ENCODE results near the gene SH3PXD2B. TPM values are rescaled to one million over a fixed set of nuclear protein-coding genes. Genes with fewer than 3 reads are reported as not detected.
A peak's percentile ranks its signal among the peaks of the same experiment; 100 is the strongest.

SH3PXD2B gene
- total and polyA plus RNA-seq, 2 of the 13 experiments (the other 11 are each of a cell fraction or from before 2014, with no cell fraction given), result 3.4 to 4.6 TPM

- TF ChIP-seq FOXA1 (IDR thresholded peaks at IDR 0.05) (no peak), FOXA1 (CRISPR knock-in tag; IDR thresholded peaks at IDR 0.05) (no peak), NFE2L2 (IDR thresholded peaks at IDR 0.05; ENCODE audit: low read length) (no peak), RFXANK (CRISPR knock-in tag; IDR thresholded peaks at IDR 0.05) (no peak), KDM6A (CRISPR knock-in tag; IDR thresholded peaks at IDR 0.05; ENCODE audit: low read depth) (no peak), ZNF207 (IDR thresholded peaks at IDR 0.05; ENCODE audit: borderline replicate concordance) (no peak), HDAC2 (CRISPR knock-in tag; IDR thresholded peaks at IDR 0.05) (peak; percentile 57), NFE2 (CRISPR knock-in tag; IDR thresholded peaks at IDR 0.05) (no peak), ZNF496 (CRISPR knock-in tag; IDR thresholded peaks at IDR 0.05; ENCODE audit: insufficient replicate concordance) (no peak), ZNF672 (CRISPR knock-in tag; IDR thresholded peaks at IDR 0.05) (no peak), ZNF615 (CRISPR knock-in tag; IDR thresholded peaks at IDR 0.05; ENCODE audit: borderline replicate concordance) (no peak), ZBTB44 (CRISPR knock-in tag; IDR thresholded peaks at IDR 0.05) (no peak), ZNF350 (CRISPR knock-in tag; IDR thresholded peaks at IDR 0.05; ENCODE audit: borderline replicate concordance, low read depth) (no peak), FOXJ3 (CRISPR knock-in tag; IDR thresholded peaks at IDR 0.05; ENCODE audit: borderline replicate concordance) (no peak), SAP130 (CRISPR knock-in tag; IDR thresholded peaks at IDR 0.05; ENCODE audit: low read depth) (peak; percentile 8; the same call in 1 of the 2 replicates), ZNF101 (CRISPR knock-in tag; IDR thresholded peaks at IDR 0.05; ENCODE audit: borderline replicate concordance, low read depth) (no peak), ZMYM3 (CRISPR knock-in tag; IDR thresholded peaks at IDR 0.05) (peak; percentile 96), CHD2 (IDR thresholded peaks at IDR 0.05; ENCODE audit: low read depth, low read length) (no peak), TCF7 (IDR thresholded peaks at IDR 0.05; ENCODE audit: low read depth) (no peak)
- TF ChIP-seq, protein P1, sequence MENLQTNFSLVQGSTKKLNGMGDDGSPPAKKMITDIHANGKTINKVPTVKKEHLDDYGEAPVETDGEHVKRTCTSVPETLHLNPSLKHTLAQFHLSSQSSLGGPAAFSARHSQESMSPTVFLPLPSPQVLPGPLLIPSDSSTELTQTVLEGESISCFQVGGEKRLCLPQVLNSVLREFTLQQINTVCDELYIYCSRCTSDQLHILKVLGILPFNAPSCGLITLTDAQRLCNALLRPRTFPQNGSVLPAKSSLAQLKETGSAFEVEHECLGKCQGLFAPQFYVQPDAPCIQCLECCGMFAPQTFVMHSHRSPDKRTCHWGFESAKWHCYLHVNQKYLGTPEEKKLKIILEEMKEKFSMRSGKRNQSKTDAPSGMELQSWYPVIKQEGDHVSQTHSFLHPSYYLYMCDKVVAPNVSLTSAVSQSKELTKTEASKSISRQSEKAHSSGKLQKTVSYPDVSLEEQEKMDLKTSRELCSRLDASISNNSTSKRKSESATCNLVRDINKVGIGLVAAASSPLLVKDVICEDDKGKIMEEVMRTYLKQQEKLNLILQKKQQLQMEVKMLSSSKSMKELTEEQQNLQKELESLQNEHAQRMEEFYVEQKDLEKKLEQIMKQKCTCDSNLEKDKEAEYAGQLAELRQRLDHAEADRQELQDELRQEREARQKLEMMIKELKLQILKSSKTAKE (CRISPR knock-in tag; IDR thresholded peaks at IDR 0.05; ENCODE audit: borderline replicate concordance), result peak; percentile 20; the same call in 1 of the 2 replicates
- TF ChIP-seq, protein P2, sequence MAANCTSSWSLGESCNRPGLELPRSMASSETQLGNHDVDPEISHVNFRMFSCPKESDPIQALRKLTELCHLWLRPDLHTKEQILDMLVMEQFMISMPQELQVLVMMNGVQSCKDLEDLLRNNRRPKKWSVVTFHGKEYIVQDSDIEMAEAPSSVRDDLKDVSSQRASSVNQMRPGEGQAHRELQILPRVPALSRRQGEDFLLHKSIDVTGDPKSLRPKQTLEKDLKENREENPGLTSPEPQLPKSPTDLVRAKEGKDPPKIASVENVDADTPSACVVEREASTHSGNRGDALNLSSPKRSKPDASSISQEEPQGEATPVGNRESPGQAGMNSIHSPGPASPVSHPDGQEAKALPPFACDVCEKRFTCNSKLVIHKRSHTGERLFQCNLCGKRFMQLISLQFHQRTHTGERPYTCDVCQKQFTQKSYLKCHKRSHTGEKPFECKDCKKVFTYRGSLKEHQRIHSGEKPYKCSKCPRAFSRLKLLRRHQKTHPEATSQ (CRISPR knock-in tag; IDR thresholded peaks at IDR 0.05; ENCODE audit: borderline replicate concordance), result no peak
- TF ChIP-seq, protein P3, sequence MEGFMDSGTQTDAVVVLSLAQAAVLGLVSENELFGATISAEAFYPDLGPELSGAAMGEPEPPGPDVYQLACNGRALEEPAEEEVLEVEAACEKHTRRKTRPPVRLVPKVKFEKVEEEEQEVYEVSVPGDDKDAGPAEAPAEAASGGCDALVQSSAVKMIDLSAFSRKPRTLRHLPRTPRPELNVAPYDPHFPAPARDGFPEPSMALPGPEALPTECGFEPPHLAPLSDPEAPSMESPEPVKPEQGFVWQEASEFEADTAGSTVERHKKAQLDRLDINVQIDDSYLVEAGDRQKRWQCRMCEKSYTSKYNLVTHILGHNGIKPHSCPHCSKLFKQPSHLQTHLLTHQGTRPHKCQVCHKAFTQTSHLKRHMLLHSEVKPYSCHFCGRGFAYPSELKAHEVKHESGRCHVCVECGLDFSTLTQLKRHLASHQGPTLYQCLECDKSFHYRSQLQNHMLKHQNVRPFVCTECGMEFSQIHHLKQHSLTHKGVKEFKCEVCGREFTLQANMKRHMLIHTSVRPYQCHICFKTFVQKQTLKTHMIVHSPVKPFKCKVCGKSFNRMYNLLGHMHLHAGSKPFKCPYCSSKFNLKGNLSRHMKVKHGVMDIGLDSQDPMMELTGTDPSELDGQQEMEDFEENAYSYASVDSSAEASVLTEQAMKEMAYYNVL (CRISPR knock-in tag; IDR thresholded peaks at IDR 0.05; ENCODE audit: borderline replicate concordance), result peak; percentile 37; the same call in 1 of the 2 replicates
These were observed at the start of gene SH3PXD2B (continued) for GRCh38 chr5:172454358-172455086.
